ENCODE results near the gene ZNF771. TPM values are rescaled to one million over a fixed set of nuclear protein-coding genes. Genes with fewer than 3 reads are reported as not detected.

ZNF771 gene
- 14.8 and 21.4 TPM in 2 replicates for total RNA-seq

DNA sequence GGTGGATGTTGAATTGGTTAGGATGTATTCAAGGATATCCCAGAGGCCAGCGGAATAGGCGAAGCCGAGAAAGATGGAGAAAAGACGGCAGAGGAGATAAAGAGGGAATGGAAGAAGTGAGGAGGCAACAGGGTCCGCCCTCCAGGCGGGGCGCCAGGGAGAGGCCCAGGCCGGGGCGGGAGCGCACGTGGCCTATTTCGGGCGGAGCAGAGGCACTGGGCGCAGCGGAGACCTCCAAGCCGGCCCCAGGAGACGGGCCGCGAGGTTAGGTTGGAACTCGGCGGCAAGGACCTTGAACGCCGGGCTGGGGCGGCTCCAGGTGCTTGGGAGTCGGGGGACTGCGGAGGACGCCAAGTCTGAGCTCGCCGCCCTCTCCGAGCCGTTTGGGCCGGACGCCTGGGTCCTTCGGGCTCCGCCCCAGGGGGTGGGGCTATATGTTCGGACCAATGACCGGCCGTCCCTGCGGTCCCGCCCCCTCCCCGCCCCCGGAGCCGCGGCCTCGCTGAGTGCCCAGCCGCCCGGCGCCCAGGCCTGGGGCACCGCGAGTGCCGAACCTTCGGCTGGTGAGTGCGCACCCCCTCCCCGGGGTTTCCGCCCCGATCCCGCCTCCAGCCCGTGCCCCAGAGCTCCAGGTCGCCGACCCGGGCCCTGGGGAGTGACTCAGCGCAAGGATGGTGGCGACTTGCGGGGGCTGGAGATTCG, at the start of gene ZNF771:
Gene ZNF771, plus strand, starts transcription at position 505 of the 702 bp plus-strand sequence. CDS start 448 bp downstream, outside the sequence.
- peak; percentile 84 for DNase-seq

DNA sequence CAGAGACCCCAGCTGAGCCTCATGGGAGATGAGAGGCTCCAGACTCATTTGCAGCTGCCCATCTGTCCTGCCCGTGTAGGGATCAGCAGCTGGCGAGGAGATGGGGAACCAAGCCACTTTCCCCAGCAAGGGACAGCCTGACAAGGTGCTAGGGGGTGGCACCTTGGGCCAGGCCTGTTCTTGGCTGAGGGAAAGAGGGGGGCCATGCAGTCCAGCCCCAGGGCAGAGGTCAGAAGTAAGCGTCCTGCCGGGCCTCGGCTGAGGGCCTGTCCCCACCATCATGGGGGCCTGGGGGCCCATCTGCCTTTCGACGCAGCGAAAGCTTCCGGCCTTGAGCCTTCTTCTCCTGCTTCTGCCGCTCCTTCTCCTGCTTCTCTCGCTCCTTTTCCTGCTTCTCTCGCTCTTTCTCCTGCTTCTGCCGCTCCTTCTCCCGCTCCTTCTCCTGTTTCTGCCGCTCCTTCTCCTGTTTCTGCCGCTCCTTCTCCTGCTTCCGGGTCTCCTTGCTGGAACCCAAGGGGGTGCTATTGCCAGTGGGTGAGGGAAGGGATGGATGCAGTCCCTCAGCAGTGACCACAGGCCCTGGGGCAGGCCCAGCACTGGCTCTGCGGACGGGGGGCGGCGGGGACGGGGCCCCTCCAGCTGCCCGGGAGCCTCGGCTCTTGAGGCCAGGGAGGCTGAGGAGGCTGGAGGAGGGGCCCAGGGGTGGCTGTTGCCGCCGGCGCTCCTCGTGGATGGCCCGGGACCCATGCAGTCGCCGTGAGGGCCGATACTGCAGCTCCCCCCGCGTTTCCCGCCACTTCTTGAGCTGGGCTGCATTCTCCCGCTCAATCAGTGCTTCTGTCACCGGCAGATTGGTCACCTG, 49.5 kb upstream of the ZNF771 start:
- DNase-seq = no peak

DNA sequence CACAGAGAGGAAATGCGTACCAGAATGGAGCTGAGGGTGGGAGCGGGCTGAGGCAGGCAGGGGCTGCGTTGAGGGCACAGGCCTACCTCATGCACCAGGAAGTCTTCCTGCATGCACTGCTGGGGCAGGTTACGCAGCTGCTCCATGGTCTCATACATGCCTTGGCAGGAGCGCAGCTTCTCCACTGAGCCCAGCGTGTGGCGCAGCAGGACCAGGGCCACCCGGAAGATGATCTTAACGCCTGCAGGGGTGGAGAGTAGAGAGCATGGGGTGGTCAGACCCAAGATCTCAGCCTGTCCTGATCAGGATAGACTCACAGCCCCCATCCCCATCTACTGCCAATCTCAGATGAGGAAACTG, 48.8 kb upstream of the ZNF771 start:
- DNase-seq = no peak

DNA sequence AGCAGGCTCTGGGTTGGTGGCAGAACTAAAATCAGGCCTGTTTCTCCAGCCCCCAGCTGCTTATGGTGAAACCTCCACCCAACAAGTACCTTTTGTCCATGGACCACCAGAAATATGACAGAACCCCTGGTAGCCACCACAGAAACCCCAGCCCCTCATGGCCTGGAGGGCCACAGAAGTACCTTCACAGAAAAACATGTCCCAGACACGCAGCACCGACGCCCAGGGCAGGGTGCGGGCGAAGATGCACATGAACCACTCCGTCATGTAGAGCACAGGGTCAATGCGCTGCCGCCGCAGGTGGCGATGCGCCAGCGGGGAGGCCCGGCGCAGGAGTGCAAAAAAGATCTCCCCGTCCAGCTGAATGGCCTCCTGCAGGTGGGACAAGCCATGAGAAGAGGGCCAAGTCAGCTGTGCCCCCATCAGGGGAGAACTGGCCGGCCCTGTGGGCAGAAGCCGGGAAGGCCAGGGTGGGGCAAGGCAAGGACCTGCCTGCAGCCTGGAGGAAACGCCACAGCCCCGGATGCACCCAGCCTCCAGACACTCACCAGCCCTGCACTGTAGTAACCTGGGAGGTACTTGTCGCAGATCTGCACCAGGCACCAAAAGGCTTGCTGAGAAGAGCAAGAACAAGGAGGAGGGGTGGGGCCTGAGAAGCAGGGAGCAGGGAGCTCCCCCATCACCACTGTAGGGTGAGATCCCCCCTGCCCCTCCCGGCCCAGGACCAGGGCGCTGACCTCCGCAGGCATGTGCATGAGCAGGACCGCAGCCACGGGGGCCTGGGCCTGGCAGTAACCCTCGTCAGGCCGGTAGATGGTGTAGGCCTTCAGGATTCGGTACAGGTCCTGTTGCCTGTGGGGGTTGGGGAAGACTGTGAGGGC, 48.2 kb upstream of the ZNF771 start:
- DNase-seq = no peak

DNA sequence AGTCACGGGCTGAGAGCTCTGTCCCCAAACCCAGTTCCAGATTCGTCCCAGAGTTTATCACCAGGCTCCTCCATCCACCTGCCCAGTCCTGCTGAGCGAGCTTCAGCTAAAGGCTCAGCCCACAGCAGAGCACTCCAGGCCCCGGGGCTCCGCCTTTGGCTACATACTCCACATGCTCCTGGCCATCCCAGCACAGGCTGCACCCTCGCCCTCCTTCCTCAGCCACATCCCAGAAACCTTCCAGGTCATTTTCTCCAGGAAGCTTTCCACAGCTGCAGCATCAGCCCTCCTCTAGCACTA, 47.6 kb upstream of the ZNF771 start:
- DNase-seq = no peak

DNA sequence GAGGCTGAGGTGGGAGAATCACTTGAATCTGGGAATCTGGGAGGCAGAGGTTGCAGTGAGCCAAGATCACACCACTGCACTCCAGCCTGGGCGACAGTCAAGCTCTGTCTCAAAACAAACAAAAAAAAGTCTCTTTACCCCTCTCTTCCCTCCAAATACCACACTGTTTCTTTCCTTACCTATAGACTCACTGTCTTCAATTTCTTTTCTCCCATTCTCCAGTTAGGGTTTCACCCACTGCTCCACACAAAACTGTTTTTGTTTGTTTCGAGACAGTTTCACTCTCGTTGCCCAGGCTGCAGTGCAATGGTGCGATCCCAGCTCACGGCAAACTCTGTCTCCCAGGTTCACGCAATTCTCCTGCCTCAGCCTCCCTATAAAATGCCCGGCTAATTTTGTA, 46.2 kb upstream of the ZNF771 start:
- no peak for DNase-seq

DNA sequence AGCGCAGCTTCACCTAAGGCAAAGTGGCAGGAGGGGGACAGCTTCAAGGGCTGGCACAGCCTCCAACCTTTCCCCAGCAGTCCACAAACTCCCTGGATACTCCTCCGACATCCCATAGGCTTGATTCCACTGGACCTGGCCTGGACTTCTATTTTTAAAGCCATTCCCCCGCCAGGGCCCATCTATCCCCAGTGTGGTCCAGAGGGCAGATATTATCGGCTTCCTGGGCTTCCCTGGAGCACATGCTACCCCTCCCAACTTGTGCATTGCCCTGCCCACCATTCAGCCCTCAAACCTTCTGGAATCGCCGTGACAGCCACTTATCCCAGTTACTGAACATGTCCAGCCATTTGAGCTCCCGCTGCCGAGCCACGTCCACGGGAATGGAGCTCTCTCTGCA, 42.2 kb upstream of the ZNF771 start:
- DNase-seq = no peak

DNA sequence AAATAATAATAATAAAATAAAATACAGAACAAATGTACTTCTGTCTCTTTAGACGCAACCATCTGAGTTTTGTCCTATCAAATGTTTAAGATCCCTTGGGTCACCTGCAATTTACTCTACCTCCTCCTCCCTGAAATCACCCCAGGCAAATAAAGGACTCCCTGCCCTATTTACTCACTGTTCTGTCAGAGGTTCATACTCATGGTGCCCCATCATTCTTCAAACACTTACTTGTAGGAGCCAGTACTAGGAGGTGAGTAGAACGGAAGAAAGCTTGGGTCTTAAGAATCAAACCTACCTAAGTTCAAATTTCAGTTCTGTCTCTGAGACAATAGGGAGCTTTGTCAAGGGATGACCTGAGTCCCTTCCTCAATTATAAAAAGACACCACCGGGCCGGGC, 40.9 kb upstream of the ZNF771 start:
- DNase-seq = no peak

DNA sequence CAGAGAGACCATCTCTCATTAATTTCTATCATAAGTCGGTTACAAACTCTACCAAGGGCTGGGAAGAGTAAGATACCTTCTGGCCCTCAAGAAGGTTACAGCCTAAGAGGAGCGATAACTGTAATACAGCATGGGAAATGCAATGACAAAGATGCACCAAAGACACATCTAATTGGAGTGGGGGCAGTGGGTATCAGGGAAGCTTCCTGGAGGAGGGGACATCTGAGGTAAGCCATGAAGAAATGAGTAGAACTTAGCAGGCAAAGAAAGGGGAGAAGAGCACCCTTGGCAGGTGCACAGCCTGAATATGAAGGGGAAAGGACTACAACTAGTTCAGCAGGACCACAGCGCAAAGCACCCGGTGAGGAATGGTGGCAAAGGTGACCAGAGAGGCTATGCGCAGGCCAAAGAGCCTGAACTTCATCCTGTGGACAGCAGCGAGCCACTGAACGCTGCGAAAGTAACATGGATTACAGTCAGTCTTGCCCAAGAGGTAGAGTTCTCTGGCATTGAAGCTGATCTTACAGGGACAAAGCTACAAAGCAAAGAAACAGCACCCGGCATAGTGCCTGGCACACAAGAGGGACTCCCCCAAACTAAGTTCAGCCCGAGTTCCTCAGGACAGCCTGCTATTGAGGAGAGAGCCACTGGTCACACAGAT, 39.9 kb upstream of the ZNF771 start:
- no peak for DNase-seq

DNA sequence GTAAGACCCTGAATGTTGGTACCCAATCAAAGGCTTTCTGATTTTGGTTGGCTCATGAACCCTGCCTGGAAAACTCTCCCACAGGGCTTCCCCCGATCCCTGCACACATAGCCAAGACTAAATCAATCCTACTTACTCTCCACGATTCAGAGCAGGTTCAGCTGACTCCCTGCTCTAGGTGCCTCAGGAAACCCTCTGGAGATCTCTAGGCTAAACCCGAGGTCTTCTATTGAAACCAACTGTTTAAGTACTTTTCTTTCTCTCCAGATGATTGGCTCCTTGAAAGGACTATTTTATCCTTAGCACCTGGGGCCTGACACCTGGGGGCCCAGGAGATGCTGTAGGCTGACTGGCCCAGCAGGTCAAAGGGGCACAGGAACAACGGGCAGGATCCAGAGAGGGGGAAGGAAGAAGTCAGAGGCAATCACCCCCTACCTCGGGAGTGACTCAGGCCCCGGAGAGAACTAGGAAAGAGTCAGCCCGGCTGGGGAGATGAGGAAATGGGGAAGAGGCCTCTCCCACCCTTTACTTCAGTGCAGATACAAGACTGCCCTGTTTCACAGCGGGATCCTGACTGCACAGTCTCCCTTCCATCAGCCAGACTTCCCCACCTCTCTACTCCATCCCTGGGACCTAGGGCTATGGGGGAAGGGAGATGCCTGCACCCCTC, 39.1 kb upstream of the ZNF771 start:
- DNase-seq = peak; percentile 56

DNA sequence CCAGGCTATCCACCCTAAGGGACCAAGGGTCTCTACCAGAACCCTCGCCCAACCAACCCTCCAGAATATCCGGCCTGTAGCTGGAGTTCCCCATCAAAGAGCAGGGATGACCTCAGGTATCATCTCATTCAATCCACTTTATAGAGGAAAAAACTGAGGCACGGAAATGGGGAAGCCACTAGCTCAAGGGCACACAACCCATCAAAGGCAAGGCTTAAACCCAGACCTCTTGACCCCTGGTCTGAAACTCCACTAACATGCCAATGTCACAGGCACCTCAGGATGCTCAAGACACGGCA, 38.7 kb upstream of the ZNF771 start:
- DNase-seq = no peak

DNA sequence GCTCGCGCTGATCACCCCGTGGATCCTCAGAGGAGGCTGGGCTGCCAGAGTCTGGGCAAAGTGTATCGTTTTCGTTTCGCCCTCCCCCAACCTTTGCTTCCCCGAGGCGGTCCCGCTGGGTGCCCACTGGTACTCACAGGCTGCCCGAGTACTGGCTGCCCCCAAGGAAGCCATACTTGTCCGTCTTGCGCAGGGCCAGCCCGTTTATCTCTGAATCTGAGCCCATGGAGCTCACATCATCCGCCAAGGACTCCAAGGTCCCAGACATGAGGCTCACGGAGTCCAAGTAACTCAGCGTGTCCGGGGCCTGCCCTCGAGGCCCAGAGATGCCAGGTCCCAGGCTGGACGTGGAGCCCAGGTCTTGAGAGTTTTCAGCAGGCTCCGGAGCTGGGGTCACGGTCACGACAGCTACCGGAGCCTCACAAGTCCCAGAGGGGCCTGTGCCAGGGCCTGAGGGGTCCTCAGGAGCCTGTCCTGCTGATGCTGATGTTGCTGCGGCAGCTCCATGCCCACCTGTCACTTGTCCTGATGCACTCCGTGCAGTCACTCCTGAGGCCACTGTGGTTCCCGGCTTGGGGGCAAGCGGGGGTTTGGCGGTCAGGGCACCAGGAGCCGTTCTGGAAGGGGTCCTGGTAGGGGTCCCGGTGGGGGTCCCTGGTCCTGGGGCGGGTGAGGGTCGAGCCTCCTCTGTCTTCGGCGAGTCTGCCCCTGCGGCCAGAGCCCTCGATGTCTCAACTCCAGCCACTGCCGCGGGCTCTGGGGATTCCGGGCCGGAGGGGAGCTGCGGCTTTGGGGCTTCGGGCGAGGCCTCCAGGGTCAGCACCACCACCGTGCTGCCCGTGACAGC, 38.1 kb upstream of the ZNF771 start:
- peak; percentile 33 for DNase-seq

DNA sequence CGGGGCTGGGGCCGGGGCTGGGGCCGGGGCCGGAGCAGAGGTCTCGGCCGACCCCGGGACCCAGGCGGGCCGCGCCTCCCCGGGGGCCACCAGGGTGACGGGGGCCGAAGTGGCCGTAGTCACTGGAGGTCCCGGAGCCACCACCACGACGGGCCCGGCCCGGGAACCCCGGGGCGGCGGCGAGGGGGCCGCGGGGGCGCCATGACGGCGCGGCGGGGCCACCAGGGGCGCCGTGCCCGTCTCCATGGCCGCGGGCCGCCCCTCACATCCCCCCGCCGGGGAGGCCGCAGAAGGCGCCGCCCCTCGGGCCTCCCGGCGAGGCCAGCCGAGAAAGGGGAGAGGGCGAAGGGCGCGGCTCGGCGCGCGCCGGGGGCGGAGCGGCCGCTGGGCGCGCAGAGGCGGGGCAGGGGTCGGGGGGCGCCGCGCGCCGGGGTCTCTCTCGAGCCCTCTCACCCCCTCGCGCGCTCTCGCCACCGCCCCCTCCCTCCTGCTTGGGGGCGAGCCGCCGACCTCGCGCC, 37.4 kb upstream of the ZNF771 start:
- no peak for DNase-seq

DNA sequence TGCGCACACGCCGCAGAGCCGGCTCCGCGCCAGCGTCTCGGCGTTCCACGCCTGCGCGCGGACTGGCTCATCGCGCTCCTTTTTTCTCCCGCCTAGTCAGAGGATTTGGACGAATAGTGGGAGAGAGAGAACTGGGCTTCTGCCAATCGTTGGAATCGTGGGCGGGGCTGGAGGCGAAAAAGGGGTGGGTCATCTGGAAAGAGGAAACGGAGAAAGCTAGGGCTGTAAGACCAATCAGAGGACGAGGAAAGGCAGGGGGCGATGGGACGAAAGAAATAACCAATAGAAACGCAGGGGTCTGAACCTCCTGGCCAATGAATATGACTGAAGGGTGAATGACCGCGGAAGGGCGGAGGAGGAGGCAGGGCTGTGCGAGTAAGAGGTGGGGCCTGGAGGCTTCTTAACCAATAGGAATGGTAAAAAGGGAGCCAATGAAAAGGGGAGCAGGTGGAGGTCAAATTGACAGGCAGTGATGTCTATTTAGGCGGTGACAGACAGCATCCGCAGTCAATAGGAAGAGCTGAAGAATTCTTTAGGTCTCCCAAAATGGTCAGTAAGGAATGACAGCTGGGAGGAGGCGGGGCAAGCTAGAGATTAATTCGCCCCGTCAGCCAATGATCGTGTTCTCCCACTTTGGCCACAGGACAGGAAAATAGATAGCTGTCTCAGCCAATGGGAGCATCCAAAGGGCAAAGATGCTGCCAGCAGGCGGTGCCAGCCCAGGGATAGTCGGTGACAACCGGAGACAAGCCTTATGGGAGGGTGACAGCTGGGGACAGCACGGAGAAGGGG, 36.8 kb upstream of the ZNF771 start, which contains the start of gene TBC1D10B:
Gene TBC1D10B, minus strand, starts transcription at position 39 of the 792 bp plus-strand sequence. CDS start 311 bp downstream, outside the sequence.
- peak; percentile 100 for DNase-seq

DNA sequence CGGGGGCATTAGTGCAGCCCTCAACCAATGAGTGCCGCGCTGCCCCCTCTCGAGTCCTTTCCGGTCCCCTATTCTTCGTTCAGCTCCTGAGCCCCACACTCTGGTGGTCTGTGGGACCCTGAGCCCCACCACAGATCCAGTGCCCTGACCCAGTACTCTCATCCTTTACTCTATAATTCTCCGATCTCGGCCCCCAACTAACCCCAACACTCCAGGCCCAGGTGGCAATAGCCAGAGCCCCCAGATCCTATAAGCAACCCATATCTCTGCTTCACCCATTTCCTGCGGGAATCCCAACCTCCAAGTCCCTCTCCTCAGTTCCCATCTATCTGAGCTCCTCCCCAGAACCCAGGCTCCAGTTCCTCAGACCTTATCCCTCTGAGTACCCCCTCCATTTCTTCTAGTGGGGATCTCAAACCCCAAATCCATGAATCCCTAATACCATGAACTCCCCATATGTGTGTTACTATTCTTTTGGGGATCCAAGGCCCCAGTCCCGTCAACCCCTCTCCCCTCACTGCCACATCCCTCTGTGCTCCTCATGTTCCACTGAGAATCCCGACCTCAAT, 36.1 kb upstream of the ZNF771 start:
- DNase-seq = no peak

DNA sequence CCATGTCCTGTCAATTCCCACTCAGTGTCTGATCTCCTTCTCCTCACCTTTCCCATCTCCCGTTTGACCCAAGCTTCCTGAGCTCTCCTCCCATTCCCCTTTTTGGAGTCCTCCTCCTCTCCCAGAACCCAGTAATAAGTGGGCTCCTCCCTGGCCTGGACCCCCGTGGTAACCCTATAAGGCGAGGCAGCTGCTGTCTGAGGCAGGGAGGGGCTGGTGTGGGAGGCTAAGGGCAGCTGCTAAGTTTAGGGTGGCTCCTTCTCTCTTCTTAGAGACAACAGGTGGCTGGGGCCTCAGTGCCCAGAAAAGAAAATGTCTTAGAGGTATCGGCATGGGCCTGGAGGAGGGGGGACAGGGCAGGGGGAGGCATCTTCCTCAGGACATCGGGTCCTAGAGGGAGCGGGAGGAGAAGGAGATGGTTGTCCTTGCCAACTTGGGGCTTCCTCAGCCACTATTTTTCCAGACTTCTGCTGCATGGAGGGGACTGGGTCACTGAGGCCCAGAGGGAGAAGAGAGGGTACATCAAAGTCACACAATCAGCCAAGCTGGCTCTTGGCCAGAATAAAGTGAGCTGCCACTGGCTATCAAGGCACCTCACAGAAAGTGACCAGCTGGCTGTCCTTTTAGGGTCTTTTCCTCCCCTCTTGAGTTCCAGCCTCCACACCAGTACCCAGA, 35.2 kb upstream of the ZNF771 start:
- no peak for DNase-seq

DNA sequence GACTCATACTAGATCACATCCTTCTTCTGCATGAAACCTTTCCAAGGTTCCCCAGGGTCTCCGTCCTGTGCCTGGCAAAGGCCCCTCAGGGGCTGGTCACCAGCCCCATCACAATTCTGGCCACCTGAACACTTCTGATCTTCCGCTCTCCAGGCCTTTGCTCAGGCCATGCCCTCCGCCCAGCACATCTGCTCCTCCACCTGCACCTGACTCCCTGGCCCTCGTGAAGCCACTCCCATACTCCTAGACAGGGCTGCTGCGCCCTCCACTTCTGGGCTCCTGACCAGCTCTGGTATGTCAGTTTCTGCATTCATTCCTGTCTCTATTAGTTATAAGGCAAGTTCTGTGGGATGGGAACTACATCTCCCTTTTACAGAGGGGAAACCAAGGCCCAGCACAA, 34.7 kb upstream of the ZNF771 start:
- DNase-seq = no peak

DNA sequence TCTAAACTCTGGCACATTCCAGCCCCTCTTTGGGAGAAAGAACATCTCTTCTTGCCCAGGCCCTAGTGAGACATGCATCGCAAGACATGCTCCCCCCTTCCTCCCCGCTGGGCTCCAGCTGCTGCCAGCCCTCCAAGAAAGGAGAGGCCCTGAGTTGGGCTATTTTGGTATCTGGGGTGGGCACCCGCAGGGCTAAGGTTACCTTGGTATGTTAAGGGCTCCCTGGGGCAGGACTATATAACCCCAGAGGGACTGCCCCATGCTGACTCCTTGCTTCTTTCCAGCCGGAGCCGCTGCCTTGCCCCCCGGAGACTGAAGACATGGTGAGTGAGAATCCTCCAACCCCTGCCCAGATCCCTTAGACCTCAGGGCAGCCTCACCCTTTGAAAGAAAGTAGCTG, 32.9 kb upstream of the ZNF771 start, which contains the start of gene MYL11:
Gene MYL11, plus strand, starts transcription at position 265 of the 400 bp plus-strand sequence. Its CDS starts 56 bp downstream, at position 321.
- no peak for DNase-seq

DNA sequence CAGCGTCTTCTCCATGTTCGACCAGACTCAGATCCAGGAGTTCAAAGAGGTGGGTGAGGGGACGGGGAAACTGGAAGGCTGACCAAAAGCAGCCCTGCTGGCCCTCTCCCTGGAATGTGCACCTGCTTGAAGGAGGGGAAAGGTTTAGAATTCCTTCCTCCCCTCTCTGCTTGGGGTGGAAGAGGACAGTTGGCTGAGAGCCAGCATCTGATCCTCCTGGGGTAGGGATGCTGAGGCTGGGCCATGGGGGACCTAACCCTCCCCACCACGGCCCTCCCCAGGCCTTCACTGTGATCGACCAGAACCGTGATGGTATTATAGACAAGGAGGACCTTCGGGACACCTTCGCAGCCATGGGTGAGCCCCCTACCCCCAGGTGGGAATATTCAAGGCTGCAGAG, 31.5 kb upstream of the ZNF771 start:
- no peak for DNase-seq

Data from dermis blood vessel endothelial cell (primary cell).